ENCODE data around the gene HLA-DOA.

DNA sequence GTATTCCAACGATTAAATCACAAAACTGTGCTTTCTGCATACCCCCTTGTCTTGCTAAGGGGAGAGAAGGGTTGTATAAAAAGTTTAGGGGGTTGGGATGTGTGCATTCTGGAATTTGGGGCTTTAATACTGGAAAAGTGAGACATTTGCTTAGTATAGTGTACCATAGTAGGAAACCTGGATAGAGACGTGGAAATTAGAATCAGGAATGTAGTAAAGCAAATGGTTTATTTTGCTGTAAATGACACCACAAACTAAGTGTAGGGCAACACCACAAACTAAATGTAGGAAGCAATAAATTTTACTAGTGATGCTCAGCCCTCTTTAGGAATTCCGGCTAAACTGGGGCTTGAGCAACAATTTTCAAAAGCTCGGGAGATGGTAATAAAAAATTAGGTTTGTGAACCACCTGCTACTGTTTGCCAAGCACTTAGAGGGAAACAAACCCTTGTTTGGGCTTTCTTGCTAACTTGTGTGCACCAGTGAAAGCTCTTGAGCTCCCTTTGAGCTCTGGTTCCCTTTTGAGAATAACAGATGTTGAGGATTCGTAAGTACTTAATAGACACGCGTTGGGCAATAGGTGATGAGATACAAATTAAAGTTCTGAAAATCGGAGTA, 27.2 kb downstream of the HLA-DOA start:
- TF ChIP-seq, protein P1, sequence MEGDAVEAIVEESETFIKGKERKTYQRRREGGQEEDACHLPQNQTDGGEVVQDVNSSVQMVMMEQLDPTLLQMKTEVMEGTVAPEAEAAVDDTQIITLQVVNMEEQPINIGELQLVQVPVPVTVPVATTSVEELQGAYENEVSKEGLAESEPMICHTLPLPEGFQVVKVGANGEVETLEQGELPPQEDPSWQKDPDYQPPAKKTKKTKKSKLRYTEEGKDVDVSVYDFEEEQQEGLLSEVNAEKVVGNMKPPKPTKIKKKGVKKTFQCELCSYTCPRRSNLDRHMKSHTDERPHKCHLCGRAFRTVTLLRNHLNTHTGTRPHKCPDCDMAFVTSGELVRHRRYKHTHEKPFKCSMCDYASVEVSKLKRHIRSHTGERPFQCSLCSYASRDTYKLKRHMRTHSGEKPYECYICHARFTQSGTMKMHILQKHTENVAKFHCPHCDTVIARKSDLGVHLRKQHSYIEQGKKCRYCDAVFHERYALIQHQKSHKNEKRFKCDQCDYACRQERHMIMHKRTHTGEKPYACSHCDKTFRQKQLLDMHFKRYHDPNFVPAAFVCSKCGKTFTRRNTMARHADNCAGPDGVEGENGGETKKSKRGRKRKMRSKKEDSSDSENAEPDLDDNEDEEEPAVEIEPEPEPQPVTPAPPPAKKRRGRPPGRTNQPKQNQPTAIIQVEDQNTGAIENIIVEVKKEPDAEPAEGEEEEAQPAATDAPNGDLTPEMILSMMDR (IDR thresholded peaks at IDR 0.05) = no peak
- no peak for TF ChIP-seq POLR2A (IDR thresholded peaks at IDR 0.05)

Data from adrenal gland (tissue), 5 donors.